Measurements from ENCODE around the gene CBFA2T3. TPM values are rescaled to one million over a fixed set of nuclear protein-coding genes. Genes with fewer than 3 reads are reported as not detected.
A peak's percentile ranks its signal among the peaks of the same experiment; 100 is the strongest.

The CBFA2T3 gene
- total RNA-seq, 1 donor from 2014 or later, result 8.6 TPM

DNA sequence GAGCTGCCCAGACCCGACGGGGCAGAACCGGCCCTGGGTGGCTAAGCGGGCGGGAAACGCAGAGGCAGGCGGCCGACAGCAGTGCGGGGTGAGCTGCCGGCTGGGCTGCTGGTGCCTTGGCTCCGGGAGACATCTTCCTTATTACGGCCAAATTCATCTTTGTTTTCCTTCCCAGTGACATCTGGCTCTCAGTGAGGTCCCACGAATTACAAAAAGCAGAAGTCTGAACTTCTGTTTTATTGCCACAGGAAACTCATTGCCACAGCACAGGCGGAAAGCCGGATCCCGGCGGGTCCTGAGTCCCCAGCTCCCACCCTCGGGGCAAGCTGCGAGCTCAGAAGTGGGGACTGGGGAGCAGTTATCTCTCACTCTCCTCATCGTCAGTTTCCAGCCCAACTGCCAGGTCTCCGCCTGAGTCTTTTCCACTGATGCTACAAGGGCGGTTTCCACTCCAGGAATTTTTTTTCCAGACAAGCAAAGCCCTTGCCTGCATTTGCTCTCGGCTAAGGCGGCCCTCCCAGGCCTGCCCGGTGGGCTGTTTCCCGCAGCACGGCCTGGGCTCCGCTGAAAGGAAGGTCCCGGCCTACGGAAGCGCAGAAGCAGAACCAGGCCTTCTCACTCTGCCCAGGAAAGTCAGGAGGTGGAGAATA, 40.3 kb downstream of the CBFA2T3 start:
- intact Hi-C loops (cut with DNase I), result loop anchor here (10.0 kb wide), 1 partner anchor 52 kb away; no protein-coding TSS in a partner anchor
- peak; percentile 30 for ATAC-seq (ENCODE audit: poor library complexity)
- peak; percentile 78 for DNase-seq

DNA sequence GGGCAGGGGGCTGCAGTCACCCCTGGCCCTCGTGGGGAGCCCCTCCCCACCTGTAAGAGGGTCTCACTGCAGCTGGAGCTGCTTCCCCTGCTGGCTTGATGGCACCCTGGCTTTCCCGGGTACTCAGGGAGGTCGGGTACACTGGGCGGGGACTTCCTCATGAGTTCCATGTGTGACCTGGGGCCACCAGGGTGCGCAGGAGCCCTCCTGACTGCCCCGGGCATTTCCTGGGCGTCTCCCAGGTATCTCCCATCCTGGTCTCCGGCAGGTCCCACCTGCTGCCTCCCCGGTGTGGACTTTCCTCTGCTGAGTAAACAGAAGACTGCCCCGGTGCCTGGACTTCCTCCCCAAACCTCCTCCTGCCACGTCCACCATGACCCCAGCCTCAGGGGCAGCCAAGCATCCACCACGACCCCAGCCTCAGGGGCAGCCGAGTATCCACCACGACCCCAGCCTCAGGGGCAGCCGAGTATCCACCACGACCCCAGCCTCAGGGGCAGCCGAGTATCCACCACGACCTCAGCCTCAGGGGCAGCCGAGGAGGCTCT, 40.9 kb downstream of the CBFA2T3 start:
- DNase-seq, result peak; percentile 46
- no peak for ATAC-seq (ENCODE audit: poor library complexity)
- intact Hi-C loops (cut with DNase I), result loop anchor here (10.0 kb wide), 1 partner anchor 51 kb away; no protein-coding TSS in a partner anchor

DNA sequence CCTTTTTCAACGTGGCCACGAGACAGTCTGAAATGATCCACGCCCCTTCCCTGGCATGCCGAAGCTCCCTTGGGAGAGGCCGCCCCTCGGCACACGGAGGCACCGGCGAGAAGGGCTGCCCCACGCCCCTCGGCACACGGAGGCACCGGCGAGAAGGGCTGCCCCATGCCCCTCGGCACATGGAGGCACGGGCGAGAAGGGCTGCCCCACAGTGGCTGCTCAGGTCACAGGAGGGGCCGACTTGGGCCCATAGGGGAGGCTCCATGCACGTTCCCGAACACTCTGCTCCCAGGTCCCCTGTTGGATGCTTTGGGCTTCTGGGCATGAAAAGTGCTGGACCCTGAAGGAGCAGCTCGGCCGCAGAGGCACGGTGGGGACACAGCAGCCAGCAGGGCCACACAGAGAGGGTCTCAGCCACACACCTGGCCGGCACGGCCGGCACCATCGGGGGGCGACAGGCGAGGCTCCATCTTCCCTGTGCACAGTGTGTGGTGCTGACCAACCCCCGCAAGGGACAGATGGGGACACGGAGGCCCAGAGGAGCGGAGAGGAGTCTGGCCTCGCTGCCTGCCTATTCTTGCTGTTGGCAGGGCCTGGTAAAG, 42.8 kb downstream of the CBFA2T3 start:
- DNase-seq (no peak), ATAC-seq (ENCODE audit: poor library complexity) (no peak)
- intact Hi-C loops (cut with DNase I), result loop anchor here (10.0 kb wide), 1 partner anchor 49 kb away; no protein-coding TSS in a partner anchor

DNA sequence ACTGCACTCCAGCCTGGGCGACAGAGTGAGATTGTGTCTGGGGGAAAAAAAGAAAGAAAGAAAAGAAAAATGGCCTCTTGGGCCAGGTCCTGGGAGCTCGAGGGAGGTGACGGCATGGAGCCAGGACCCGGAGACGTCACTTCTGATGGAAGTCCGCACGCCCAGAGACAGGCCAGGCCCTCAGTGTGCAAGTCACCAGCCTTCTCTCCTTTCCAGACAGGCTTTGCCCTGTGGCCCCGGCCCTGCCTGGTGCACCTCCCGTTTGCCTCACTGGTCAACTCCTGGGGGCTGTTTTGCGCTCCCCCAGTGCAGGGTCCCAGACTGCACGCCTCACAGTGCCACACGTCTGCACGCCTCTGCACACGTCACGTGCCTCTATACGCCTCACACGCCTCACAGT, 44.1 kb downstream of the CBFA2T3 start:
- peak; percentile 39 for DNase-seq
- intact Hi-C loops (cut with DNase I), result loop anchor here (10.0 kb wide), 1 partner anchor 48 kb away; no protein-coding TSS in a partner anchor
- ATAC-seq (ENCODE audit: poor library complexity), result no peak

- no peak for DNase-seq
- no peak for ATAC-seq (ENCODE audit: poor library complexity)
- intact Hi-C loops (cut with DNase I), result loop anchor here (10.0 kb wide), 1 partner anchor 47 kb away; no protein-coding TSS in a partner anchor
Observed at GRCh38 chr16:88931936-88932335, 45.1 kb downstream of the CBFA2T3 start.

GRCh38 chr16:88931373-88931900, 45.6 kb downstream of the CBFA2T3 start:
- no peak for DNase-seq
- ATAC-seq (ENCODE audit: poor library complexity), result no peak
- intact Hi-C loops (cut with DNase I), result loop anchor here (10.0 kb wide), 1 partner anchor 47 kb away; no protein-coding TSS in a partner anchor

DNA sequence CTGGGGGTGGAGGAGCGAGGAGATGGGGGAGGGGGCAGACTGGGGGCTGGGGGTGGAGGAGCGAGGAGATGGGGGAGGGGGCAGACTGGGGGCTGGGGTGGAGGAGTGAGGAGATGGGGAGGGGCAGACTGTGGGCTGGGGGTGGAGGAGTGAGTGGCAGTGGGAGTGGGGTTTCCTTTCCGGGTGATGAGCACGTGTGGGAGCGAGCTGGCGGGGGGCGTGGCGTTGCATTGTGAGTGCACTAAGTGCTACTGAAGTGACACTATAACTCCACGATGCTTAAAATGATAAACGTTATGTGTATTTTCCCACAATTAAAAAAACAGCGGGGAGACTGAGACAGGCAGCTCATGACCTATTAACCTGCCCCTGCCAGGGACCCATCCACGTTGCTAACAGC, 46.3 kb downstream of the CBFA2T3 start:
- intact Hi-C loops (cut with DNase I), result loop anchor here (10.0 kb wide), 1 partner anchor 46 kb away; no protein-coding TSS in a partner anchor

DNA sequence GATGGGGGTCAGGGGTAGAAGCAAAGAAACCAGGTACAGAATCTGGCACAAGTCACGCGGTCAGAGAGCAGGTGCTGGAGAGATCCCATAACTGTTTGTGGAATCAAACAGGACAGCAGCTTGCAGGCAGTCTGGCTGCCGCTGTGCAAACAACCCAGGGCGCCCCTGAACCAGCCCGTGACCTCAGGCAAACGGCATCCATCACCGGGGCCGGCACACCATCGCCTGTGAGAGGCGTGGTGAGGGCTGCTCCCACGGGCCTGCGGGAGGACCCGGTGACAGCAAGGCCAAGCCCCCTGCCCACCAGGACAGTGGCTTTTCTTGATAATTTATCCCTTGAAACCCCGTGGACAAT, 47.9 kb downstream of the CBFA2T3 start:
- DNase-seq (no peak), ATAC-seq (ENCODE audit: poor library complexity) (no peak)
- intact Hi-C loops (cut with DNase I), result no loop called here

More for the DNA sequence above, 46.3 kb downstream of the CBFA2T3 start:
- ATAC-seq (ENCODE audit: poor library complexity), result no peak
- no peak for DNase-seq

DNA sequence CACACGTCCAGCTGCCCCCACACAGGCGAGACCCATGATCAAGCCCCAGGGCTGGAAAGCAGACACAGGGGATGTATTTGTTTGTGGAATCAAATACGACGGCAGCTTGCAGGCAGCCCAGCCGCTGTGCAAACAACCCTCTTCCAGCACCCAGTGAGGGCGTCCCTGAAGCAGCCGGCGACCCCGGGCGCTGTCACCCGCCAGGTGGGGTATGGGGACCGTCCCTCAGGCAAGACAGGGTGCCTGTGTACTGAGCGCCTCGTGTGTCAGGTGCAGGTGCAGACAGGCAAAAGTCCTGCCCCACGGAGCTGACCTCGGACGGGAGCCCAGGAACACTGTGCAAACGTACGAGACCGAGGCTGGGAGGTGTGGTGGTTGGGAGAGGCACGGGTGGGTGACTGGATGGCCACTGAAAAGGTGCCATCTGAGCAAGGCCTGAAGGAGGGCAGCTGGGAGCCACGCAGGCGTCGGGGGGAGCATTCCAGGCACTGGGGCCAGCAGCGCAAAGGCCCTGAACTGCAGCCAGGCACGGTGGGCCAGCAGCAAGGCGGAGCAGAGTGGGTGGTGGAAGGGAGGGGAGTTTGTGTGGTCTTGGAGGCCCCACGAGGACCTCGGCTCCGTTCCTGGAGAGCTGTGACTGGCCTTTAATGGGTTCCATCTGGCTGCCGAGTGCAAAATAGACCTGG, 48.5 kb downstream of the CBFA2T3 start:
- DNase-seq, result no peak
- no peak for ATAC-seq (ENCODE audit: poor library complexity)
- intact Hi-C loops (cut with DNase I), result no loop called here

DNA sequence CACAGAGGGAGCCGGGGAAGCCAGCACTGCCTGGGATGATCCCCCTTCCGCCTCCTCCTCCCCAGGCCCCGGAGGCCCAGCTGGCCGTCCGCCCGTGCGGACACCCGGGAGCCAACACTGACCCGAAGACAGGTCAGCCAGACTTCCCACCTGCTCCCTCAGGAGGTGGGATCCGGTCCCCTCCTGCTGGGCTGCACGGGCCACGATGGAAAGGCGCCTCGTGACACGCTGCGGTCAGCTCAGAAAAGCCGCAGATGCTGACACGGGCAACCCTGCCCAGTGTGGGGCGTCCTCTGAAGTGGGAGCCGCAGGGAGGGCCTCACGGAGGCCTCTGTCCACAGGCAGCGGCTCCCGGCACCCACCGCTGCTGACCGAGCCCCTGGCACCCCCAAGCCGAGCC, 49.3 kb downstream of the CBFA2T3 start:
- ATAC-seq (ENCODE audit: poor library complexity), result no peak
- intact Hi-C loops (cut with DNase I), result no loop called here
- DNase-seq, result no peak

- ATAC-seq (ENCODE audit: poor library complexity), result no peak
- DNase-seq, result no peak
- intact Hi-C loops (cut with DNase I), result no loop called here
Observed at GRCh38 chr16:88927010-88927409, 50.0 kb downstream of the CBFA2T3 start.

- DNase-seq (no peak), ATAC-seq (ENCODE audit: poor library complexity) (no peak)
- intact Hi-C loops (cut with DNase I), result no loop called here
Observed at GRCh38 chr16:88926374-88926990, 50.5 kb downstream of the CBFA2T3 start.

- no peak for DNase-seq
- intact Hi-C loops (cut with DNase I), result no loop called here
- ATAC-seq (ENCODE audit: poor library complexity), result no peak
Observed at GRCh38 chr16:88925540-88925887, 51.5 kb downstream of the CBFA2T3 start.

DNA sequence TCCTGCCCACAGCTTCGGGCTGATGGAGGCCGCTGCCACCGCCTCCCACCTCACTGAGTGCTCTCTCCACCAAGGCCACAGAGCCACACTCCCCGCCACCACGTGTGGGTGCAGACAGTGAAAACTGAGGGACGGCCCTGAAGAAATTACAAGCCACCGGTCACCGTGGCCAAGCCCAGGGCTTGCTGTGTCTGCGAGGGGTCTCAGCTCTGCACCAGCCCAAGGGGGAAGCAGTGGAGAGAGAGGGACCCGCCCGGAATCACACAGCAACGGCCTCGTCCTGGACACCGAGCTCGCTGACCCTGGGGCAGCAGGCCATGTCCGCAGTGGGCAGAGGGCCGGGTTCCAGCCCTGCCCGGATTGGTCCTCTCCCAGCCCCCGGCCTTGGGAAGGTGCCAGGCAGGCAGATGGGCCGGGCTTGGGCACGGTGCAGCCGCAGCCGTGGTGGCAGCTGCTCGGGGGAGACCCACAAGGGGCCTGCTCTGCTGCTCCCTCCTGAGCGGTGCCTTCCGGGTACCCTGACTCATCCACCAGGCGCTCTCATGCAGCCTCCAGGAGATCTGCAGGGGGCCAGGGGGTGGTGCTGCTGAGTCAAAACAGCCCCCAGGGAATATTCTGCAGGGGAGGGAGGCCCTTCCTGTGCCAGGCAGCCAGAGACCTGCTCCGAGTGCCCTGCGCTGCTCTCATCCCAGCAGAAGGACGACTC, 52.0 kb downstream of the CBFA2T3 start:
- ATAC-seq (ENCODE audit: poor library complexity) (peak; percentile 22), DNase-seq (no peak)
- intact Hi-C loops (cut with DNase I), result no loop called here

- no peak for DNase-seq
- ATAC-seq (ENCODE audit: poor library complexity), result no peak
- intact Hi-C loops (cut with DNase I), result no loop called here
Observed at GRCh38 chr16:88923926-88924833, 52.8 kb downstream of the CBFA2T3 start.

GRCh38 chr16:88923450-88923849, 53.6 kb downstream of the CBFA2T3 start:
- ATAC-seq (ENCODE audit: poor library complexity) (no peak), DNase-seq (no peak)
- intact Hi-C loops (cut with DNase I), result no loop called here

DNA sequence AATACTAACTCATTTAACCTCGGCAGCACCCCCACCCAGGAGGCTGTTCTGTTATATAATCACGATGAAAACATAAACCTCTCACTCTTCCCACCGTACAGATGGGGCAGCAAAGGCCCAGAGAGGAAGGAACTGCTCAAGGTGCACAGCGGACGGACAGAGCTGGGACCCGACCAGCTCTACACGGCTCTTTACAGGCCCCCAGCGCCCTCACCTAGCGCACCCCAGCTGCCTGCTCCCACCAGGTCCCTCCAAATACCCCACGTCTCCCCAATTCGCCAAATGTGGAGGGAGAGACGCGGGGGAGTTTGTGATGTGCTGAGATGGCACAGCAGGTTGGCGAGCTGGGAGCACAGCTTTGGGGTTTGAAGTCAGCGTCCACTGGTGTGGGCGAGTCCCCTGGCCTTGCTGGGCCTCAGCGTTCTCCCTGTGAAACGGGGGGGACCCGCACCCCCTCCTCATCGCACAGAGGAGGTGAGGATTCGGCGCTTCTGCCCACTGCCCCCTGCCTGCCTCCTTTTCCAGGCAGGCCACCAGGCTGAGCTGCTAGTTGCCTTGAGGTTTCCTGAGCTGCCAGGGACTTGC, 54.1 kb downstream of the CBFA2T3 start:
- intact Hi-C loops (cut with DNase I), result no loop called here
- no peak for DNase-seq
- no peak for ATAC-seq (ENCODE audit: poor library complexity)
